NCI-H526 (cell line): ENCODE data around the gene COL9A3.
"Not testable (repeated sequence)": the region's sequence is repeated elsewhere in the genome, so short reads cannot be mapped to it uniquely, and the experiment has no call there.

Experiments used
- DNase-seq, 2 experiments: peaks; one replicate each; lab custom pipeline; 2025; lab: John Stamatoyannopoulos, UW

Gene COL9A3

DNA sequence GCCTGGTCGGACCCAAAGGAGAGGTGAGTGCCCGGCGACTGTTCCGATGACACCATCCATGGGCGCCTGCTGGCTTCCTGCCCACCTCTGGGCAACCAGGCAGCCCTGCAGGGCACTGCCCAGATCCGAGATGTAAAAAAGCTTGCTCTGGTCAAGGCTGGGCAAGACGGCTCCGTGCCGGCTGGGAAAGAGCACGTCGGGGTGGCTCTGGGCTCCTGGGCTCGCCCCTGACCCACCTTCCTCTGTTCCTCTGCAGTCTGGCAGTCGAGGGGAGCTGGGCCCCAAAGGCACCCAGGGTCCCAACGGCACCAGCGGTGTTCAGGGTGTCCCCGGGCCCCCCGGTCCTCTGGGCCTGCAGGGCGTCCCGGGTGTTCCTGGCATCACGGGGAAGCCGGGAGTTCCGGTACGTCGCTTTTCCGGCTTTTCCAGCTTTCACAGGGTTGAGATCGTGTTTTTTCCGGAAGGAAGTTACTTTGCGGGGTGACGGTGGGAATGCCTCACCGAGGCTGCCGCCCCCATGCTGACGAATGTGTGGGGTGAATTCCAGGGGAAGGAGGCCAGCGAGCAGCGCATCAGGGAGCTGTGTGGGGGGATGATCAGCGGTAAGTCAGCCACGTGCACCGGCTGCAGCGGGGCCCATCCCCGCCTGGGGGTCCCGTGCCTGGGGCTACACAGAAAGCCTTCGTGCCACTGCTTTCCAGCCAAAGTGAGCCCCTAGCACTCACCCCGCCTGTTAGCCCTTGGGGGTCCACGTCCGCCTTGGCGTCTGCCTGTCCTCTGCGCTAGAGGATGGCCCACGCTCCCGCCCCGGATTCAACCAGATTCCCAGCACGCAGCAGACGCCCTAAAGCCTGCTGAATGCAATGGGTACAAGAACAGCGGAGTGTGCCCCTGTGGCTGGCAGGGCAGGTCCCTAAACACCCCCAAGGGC, 19.3 kb downstream of the COL9A3 start:
- no peak for DNase-seq

GRCh38 chr20:62836967-62837490, 20.2 kb downstream of the COL9A3 start:
- no peak for DNase-seq

DNA sequence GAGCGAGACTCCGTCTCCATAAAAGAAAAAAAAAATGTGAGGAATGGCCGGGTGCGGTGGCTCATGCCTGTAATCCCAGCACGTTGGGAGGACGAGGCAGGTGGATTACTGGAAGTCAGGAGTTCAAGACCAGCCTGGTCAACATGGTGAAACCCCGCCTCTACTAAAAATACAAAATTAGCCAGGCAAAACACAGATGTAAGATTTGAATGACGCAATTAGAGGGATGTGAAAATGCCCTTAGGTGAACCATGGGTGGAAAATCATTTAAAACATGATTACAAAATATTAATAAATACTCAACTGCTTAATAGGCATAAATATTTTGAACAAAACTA, 20.9 kb downstream of the COL9A3 start:
- DNase-seq: no peak

- no peak for DNase-seq
Measured at GRCh38 chr20:62838128-62838891, 21.5 kb downstream of the COL9A3 start.

DNA sequence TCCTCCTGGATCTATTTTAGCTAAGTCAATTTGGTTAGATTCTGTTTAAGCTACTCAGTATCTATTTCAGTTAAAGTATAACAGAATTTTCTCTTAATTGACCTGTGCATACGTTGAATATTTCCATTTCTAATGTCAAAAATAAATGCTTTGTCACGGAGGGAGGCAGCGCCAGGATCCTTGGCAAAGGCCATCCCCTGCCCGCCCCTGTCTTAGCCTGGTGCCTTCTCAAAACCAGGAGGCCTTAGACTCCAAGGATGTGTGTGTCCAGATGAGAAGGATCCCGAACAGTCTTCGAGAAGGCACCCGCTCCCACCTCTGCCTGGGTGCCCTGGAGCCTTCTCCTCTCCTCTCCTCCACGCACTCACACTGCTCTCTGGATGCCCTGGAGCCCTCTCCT, 22.4 kb downstream of the COL9A3 start:
- no peak for DNase-seq

DNA sequence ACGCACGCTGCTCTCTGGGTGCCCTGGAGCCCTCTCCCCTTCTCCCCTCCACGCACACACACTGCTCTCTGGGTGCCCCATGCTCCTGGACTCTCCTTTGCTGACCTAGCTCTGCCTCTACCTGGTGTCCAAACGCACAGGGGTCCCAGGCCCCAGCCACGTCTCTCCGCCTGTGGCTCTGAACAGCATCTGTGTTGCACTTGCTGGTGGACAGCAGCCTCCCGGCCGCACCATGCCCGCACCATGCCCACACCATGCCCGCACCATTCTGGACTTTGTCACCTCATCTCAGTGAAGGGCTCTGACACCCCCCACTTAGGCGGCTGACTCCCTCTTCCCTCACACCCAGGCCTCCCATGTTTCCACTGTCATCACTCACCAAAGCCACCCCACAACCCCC, 23.0 kb downstream of the COL9A3 start:
- DNase-seq: no peak

- DNase-seq: no peak
Measured at GRCh38 chr20:62840244-62841197, 23.7 kb downstream of the COL9A3 start.

DNA sequence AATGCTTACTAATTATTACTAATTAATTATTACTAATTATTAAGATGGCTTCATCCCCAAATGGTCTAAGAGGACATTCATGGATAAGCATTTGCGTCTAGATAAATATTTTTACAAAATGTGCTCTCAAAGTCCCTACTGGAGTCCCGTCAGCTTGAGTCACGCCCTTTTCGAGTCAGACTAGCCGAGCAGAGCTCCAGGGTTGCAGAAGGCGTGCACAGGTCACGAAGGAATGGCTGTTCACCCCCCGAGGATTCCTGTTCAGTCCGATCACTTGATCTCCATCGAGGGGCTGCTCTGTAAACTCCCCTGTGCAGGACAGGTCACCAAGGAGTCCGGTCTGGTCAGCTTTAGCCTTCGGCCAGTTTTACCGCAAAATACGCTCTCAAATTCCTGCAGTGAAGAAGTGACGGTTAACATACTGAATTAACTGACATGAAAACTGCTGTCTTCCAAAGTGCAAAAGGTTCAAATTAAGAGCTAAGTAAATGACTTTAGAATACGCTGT, 24.9 kb downstream of the COL9A3 start:
- no peak for DNase-seq

- DNase-seq: no peak
Measured at GRCh38 chr20:62843656-62844055, 26.8 kb downstream of the COL9A3 start.

DNA sequence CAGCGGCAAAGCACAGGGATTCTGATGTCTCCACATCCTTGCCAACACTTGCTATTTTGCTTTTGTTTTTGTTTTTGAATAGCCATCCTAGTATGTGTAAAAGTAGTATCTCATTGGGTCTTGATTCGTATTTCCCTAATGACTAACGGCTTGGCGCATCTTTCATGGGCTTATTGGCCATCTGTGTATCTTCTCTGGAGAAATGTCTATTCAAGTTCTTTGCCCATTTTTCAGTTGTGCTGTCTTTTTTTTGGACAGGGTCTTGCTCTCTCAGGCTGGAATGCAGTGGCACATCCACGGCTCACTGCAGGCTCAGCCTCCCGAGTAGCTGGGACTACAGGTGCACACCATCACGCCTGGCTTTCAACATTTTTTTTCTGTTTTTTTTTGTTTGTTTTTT, 27.3 kb downstream of the COL9A3 start:
- no peak for DNase-seq

DNA sequence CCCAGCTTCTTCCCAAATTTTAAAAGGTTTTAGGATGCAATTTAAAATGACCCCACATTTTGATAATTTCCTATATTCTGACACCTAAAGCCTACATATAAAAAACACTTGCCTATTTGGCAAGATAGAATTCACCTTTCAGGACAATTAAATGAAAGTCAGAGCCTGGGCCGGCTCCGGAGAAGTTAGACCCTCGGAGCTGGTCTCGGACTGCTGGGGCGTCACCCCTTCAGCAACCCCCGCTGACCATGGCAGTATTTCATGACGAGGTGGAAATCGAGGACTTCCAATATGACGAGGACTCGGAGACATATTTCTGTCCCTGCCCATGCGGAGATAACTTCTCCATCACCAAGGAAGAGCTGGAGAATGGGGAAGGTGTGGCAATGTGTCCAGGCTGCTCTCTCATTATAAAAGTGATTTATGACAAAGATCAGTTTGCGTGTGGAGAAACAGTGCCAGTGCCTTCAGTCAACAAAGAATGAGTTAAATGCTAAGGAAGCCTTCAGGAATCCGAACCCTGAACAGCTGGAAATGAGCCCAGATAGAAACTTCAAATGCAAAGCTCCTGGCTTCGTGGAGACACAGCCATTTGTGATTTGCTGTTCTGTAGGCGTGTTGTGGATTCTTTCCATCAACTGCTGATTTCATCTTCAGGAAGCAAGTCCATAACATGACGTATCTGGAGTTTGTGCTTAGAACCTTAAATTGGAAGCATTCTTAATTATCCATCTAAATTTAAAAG, 28.7 kb downstream of the COL9A3 start:
- DNase-seq: no peak

DNA sequence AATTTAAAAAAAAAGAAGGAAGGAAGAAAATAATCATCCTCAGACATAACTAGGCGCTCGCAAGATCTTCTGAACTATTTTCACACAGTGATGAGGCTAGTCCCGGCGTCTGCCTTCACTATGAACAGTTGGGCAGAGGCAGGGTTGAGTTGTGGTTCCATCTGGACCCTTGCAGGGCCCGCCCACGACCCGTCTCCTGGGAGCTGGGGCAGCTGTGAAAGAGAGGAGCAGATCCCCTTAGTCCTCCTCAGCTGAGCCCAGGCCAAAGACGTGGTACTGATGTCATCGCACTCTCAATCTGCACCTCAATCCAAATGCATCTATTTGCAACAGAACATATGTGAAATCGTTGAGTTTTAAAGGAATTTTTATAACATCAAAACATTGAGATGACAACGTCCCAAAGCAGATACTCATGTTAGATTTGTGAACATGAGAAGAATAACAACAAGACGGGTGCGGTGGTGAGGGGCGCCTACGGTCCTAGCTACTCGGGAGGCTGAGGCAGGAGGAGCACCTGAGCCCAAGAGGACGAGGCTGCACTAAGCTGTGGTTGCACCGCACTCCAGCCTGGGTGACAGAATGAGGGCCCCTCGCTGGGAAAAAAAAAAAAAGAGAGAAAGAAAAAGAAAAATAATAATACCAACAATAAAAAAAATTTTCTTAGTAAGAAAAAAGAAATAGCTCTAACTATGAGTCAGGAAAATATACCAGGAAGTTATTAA, 29.5 kb downstream of the COL9A3 start:
- DNase-seq: no peak

GRCh38 chr20:62848917-62849316, 32.1 kb downstream of the COL9A3 start:
- DNase-seq: not testable (repeated sequence)

DNA sequence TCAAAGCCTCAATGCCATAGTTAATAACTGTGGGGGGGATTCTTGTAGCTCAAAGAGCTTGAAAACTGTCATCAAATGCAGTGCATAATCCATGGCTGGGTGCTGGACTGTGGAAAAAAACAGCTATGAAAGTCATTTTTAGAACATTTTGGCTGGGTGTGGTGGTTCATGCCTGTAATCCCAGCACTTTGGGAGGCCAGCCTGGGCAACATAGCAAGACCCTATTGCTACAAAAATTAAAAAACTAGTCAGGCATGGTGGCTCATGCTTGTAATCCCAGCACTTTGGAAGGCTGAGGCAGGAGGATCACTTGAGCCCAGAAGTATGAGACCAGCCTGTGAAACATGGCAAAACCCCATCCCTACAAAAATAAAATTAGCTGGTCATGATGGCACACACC, 32.6 kb downstream of the COL9A3 start:
- no peak for DNase-seq

GRCh38 chr20:62850333-62850974, 33.6 kb downstream of the COL9A3 start:
- no peak for DNase-seq

- no peak for DNase-seq
Measured at GRCh38 chr20:62852196-62852595, 35.3 kb downstream of the COL9A3 start.

GRCh38 chr20:62852841-62853240, 36.0 kb downstream of the COL9A3 start:
- no peak for DNase-seq

- not testable (repeated sequence) for DNase-seq
Measured at GRCh38 chr20:62853304-62853703, 36.5 kb downstream of the COL9A3 start.

- no peak for DNase-seq
Measured at GRCh38 chr20:62854121-62854520, 37.3 kb downstream of the COL9A3 start.

- DNase-seq: no peak
Measured at GRCh38 chr20:62855120-62855519, 38.3 kb downstream of the COL9A3 start.
